CD4-positive, alpha-beta T cell treated with Interleukin-10 for 1 hour (primary cell): ENCODE measurements around the gene SLF2.

ENCODE experiments used
- DNase-seq: peaks from one replicate; pipeline ENCODE4 v3.0.0-alpha.2; 2020

The SLF2 gene

GRCh38 chr10:101002456-101002855, 89.7 kb downstream of the SLF2 start:
- no peak for DNase-seq

- no peak for DNase-seq
These were observed 91.0 kb downstream of the SLF2 start for GRCh38 chr10:101003639-101004206.

GRCh38 chr10:101005361-101005760, 92.6 kb downstream of the SLF2 start:
- no peak for DNase-seq

GRCh38 chr10:101005869-101006567, 93.3 kb downstream of the SLF2 start:
- DNase-seq, result no peak

- DNase-seq, result no peak
These were observed 93.9 kb downstream of the SLF2 start for GRCh38 chr10:101006593-101007098.

- DNase-seq, result no peak
These were observed 94.4 kb downstream of the SLF2 start for GRCh38 chr10:101007099-101007711.

- no peak for DNase-seq
These were observed 95.4 kb downstream of the SLF2 start for GRCh38 chr10:101007915-101008822.

- DNase-seq, result no peak
These were observed 96.2 kb downstream of the SLF2 start for GRCh38 chr10:101008823-101009423.

GRCh38 chr10:101010329-101010728, 97.6 kb downstream of the SLF2 start:
- no peak for DNase-seq

- DNase-seq, result no peak
These were observed 99.0 kb downstream of the SLF2 start for GRCh38 chr10:101011517-101012423.

- DNase-seq, result peak; percentile 84
These were observed 100.0 kb downstream of the SLF2 start for GRCh38 chr10:101012525-101013364.

- DNase-seq, result no peak
These were observed 100.6 kb downstream of the SLF2 start for GRCh38 chr10:101013365-101013825.

- DNase-seq, result peak; percentile 79
These were observed 101.6 kb downstream of the SLF2 start for GRCh38 chr10:101014230-101014884.
